ENCODE results near the gene TOMM40L. TPM values are rescaled to one million over a fixed set of nuclear protein-coding genes. Genes with fewer than 3 reads are reported as not detected.
A peak's percentile ranks its signal among the peaks of the same experiment; 100 is the strongest.
"Not testable (repeated sequence)": the region's sequence is repeated elsewhere in the genome, so short reads cannot be mapped to it uniquely, and the experiment has no call there.

Gene TOMM40L
- total RNA-seq, 4 donors from 2014 or later, result 8.3 to 32.2 (median 24.9) TPM

DNA sequence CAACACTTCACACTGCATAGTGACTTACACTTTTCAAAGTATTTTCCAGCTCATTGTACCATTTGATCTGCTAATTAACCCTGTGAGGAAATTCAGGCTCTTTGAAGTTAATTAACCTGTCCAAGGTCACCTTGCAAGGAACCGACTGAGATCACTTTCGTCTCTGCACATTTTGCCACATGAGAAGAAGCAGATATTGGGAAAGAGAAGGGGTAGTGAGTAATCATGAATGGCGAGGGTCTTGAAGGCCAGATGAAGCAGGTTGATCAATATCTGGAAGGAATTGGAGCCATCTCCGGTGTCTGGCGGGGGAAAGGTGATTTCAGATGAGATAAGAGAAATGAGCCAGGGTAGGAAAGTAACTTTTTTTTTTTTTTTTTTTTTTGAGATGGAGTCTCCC is 5.9 kb upstream of the TOMM40L start:
- TF ChIP-seq, protein P1, sequence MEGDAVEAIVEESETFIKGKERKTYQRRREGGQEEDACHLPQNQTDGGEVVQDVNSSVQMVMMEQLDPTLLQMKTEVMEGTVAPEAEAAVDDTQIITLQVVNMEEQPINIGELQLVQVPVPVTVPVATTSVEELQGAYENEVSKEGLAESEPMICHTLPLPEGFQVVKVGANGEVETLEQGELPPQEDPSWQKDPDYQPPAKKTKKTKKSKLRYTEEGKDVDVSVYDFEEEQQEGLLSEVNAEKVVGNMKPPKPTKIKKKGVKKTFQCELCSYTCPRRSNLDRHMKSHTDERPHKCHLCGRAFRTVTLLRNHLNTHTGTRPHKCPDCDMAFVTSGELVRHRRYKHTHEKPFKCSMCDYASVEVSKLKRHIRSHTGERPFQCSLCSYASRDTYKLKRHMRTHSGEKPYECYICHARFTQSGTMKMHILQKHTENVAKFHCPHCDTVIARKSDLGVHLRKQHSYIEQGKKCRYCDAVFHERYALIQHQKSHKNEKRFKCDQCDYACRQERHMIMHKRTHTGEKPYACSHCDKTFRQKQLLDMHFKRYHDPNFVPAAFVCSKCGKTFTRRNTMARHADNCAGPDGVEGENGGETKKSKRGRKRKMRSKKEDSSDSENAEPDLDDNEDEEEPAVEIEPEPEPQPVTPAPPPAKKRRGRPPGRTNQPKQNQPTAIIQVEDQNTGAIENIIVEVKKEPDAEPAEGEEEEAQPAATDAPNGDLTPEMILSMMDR (IDR thresholded peaks at IDR 0.05), result no peak
- no peak for TF ChIP-seq POLR2A (IDR thresholded peaks at IDR 0.05)
- Histone ChIP-seq H3K4me3 (no peak overlapping the region), H3K9me3 (no peaks in the 10 kb centered on the region), H3K27ac (no peak overlapping the region), H3K27me3 (no peaks in the 10 kb centered on the region), H3K4me1 (peaks cover 0 to 29% (median 7%) of the 10 kb centered on the region in 4 donors), H3K36me3 (no peaks in the 10 kb centered on the region)
- no peak for DNase-seq

DNA sequence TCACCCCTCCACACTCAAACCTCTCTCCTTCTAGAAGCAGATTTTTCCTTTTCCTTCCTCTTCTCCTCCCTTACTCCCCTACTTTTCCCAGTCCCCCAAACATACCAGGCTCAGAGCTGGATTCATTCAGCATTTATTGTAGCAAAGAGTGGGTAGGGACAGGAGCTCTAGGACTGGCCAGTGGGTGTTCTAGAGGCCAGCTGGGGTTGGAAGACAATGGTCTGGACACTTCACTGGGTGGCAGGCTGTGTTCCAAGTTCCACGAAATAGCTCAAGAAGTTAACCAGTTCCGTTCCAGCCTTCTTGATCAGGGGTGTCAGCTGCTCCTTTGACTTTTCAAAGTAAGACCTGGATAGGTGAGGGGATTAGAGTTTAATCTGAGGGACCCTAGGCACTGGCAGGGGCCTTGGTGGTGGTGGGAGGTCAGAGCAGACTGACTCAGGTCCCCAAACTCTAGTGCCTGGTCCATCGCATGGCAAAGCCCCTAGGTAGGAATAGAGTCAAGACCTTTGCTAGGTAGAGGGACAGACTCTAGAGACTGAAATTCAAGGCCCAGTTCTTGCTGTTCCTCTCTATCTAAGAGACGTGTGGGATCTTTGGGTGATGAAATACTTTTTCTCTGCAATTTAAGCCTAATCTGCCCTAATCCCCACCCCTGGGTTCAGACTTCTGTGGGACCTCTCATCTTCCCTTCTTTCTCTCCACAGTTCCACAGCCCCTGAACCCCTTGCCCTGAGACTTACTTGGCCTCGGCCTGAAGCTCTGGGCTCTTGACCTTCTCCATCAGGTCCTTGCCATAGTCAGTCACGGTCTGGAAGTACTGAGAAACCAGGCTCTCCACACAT is 3.5 kb upstream of the TOMM40L start:
- DNase-seq, result peak in 1 of 3 donors; percentile 25
- Histone ChIP-seq H3K4me3 (peak overlapping the region in 1 of 4 donors; percentile 7), H3K36me3 (no peaks in the 10 kb centered on the region), H3K27ac (no peak overlapping the region), H3K4me1 (peaks cover 3 to 45% (median 13%) of the 10 kb centered on the region in 4 donors), H3K27me3 (no peaks in the 10 kb centered on the region), H3K9me3 (no peaks in the 10 kb centered on the region)
- TF ChIP-seq, protein P1 (IDR thresholded peaks at IDR 0.05), result no peak
- TF ChIP-seq POLR2A (IDR thresholded peaks at IDR 0.05), result no peak

DNA sequence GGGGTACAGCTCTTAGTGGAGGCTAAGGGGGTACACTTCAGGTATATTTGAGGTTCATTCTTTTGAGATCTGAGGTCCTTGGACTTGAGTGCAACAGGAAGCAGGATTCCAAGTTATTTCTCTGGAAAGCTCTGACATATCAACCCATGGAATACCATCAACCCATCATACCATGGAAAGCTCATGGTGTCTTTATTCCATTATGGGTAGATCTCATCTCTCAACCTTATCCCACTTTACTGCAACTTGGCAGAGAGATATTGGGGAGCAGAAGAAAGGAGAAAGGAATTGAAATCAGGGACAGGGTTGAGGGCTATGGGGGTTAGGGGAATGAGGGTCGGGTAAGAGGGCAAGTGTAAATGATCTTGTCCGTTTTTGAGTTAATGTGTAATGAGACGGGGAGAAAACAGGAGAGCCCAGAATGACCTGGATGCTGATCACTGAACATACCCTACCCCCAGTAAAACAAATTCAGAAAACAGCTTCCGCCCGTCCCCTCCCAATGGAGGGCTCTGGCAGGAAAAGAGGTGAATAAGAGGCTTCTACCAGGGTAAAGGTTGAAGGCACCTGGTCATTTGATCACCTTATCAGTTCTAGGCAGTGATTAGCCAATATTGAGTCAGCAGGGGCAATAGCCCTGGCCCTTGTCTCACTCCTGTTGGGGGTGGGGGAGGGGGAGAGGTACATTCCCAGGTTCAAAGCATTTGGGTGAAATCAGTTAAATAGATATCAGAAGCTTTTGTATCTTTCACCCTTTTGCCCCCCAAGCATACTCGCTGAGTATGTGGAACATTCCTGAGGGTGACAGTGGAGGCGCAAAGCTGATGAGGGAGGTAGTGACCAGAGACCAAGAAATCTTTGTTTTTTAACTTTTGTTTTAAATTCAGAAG is 1.8 kb upstream of the TOMM40L start:
- no peak for TF ChIP-seq POLR2A (IDR thresholded peaks at IDR 0.05)
- TF ChIP-seq, protein P1 (IDR thresholded peaks at IDR 0.05), result no peak
- Histone ChIP-seq H3K4me3 (no peak overlapping the region), H3K36me3 (peaks cover 0 to 14% (median 0%) of the 10 kb centered on the region in 3 donors), H3K27ac (peak overlapping the region in 2 of 4 donors; percentile 76 to 79), H3K9me3 (no peaks in the 10 kb centered on the region), H3K27me3 (no peaks in the 10 kb centered on the region), H3K4me1 (peaks cover 6 to 40% (median 10%) of the 10 kb centered on the region in 4 donors)
- DNase-seq, result peak in 1 of 3 donors; percentile 75

DNA sequence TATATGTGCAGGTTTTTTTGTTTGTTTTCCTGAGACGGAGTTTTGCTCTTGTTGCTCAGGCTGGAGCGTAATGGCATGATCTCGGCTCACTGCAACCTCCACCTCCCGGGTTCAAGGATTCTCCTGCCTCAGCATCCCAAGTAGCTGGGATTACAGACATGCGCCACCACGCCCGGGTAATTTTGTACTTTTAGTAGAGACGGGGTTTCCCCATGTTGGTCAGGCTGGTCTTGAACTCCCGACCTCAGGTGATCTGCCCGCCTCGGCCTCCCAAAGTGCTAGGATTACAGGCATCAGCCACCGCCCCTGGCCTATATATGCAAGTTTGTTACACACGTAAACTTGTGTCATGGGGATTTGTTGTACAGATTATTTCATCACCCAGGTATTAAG is 1.2 kb upstream of the TOMM40L start:
- not testable (repeated sequence) for H3K4me3 ChIP-seq
- H3K27ac ChIP-seq, result peak overlapping the region in 3 of 4 donors; percentile 56 to 79 (median 76)

DNA sequence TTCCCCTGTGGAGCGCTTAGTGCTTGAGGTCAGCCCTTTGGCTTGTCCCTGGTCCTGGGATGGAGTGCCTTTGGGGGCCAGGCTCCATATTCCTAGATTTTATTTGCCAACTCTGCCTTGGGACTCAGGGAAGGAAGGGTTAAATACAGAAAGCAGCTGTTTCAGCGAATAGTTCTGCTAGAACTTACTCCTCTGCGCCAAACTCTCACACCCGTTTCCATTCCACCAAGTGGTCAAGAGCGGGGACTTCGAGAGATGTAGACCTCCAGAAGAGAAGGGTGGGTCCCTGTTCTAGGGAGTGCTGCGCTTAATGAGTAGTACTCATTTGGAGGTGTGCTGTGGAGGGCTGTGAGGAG is 704 bp upstream of the TOMM40L start:
- no peak for TF ChIP-seq POLR2A (IDR thresholded peaks at IDR 0.05)
- TF ChIP-seq, protein P1 (IDR thresholded peaks at IDR 0.05), result no peak
- Histone ChIP-seq H3K4me3 (no peak overlapping the region), H3K4me1 (peaks cover 6 to 40% (median 10%) of the 10 kb centered on the region in 4 donors), H3K9me3 (no peaks in the 10 kb centered on the region), H3K36me3 (peaks cover 0 to 23% (median 0%) of the 10 kb centered on the region in 3 donors), H3K27me3 (no peaks in the 10 kb centered on the region), H3K27ac (peak overlapping the region; percentile 56 to 79 (median 73))
- DNase-seq, result no peak

More for the DNA sequence above, 1.2 kb upstream of the TOMM40L start:
- not testable (repeated sequence) for H3K27me3 ChIP-seq, H3K9me3 ChIP-seq
- peaks cover 0 to 20% (median 0%) of the 10 kb centered on the region in 3 donors for H3K36me3 ChIP-seq
- H3K4me1 ChIP-seq, result peaks cover 6 to 40% (median 10%) of the 10 kb centered on the region in 4 donors
- DNase-seq, result peak in 1 of 3 donors; percentile 40
